ENCODE measurements around the gene UCP2.
A peak's percentile ranks its signal among the peaks of the same experiment; 100 is the strongest.
"Not testable (repeated sequence)": the region's sequence is repeated elsewhere in the genome, so short reads cannot be mapped to it uniquely, and the experiment has no call there.

UCP2 gene

GRCh38 chr11:73990730-73991129 lies 8.1 kb upstream of the UCP2 start:
- no peak for DNase-seq

- no peak for DNase-seq
Observed at GRCh38 chr11:73989156-73989555, 6.5 kb upstream of the UCP2 start.

- DNase-seq: no peak
Observed at GRCh38 chr11:73988227-73988626, 5.6 kb upstream of the UCP2 start.

- DNase-seq: not testable (repeated sequence)
Observed at GRCh38 chr11:73985661-73986060, 3.0 kb upstream of the UCP2 start.

- no peak for DNase-seq
Observed at GRCh38 chr11:73983741-73984538, 1.3 kb upstream of the UCP2 start.

- DNase-seq: peak; percentile 90
Observed at GRCh38 chr11:73982990-73983740, 522 bp upstream of the UCP2 start.

GRCh38 chr11:73981051-73981805 lies 1.4 kb downstream of the UCP2 start:
- no peak for DNase-seq

- DNase-seq: no peak
Observed at GRCh38 chr11:73980001-73980961, 2.4 kb downstream of the UCP2 start.

GRCh38 chr11:73978576-73979086 lies 4.0 kb downstream of the UCP2 start:
- DNase-seq: no peak

- DNase-seq: no peak
Observed at GRCh38 chr11:73977856-73978519, 4.7 kb downstream of the UCP2 start.

GRCh38 chr11:73976451-73977151 lies 6.0 kb downstream of the UCP2 start:
- DNase-seq: no peak

GRCh38 chr11:73975479-73975757 lies 7.2 kb downstream of the UCP2 start:
- DNase-seq: no peak

GRCh38 chr11:73974604-73975478 lies 7.8 kb downstream of the UCP2 start:
- no peak for DNase-seq

- DNase-seq: no peak
Observed at GRCh38 chr11:73972620-73973449, 9.8 kb downstream of the UCP2 start.

GRCh38 chr11:73972187-73972586 lies 10.5 kb downstream of the UCP2 start:
- DNase-seq: no peak

GRCh38 chr11:73971175-73971719 lies 11.4 kb downstream of the UCP2 start:
- no peak for DNase-seq

GRCh38 chr11:73969991-73970800 lies 12.4 kb downstream of the UCP2 start:
- DNase-seq: no peak

- DNase-seq: no peak
Observed at GRCh38 chr11:73969091-73969490, 13.6 kb downstream of the UCP2 start.
